LNCAP (cell line): Measurements from ENCODE around the gene SF3B4.
A peak's percentile ranks its signal among the peaks of the same experiment; 100 is the strongest.

Experiments
- CTCF ChIP-seq: fragments of 450-650 bp; IDR thresholded peaks from 2 replicates; pipeline ENCODE4 v1.5.1; 2017; ENCODE audit warnings: mild to moderate bottlenecking

The SF3B4 gene

GRCh38 chr1:149896575-149896974 is 31.0 kb downstream of the SF3B4 start:
- no peak for TF ChIP-seq CTCF

GRCh38 chr1:149888999-149889289 is 38.7 kb downstream of the SF3B4 start:
- no peak for TF ChIP-seq CTCF

GRCh38 chr1:149888247-149888998 is 39.2 kb downstream of the SF3B4 start:
- peak; percentile 72; the same call in 1 of the 2 replicates for TF ChIP-seq CTCF

GRCh38 chr1:149887456-149888246 is 40.0 kb downstream of the SF3B4 start:
- no peak for TF ChIP-seq CTCF

- TF ChIP-seq CTCF: no peak
Measured at GRCh38 chr1:149886396-149887195, 41.0 kb downstream of the SF3B4 start.

- TF ChIP-seq CTCF: no peak
Measured at GRCh38 chr1:149885339-149886120, 42.1 kb downstream of the SF3B4 start.
